ENCODE measurements around the gene WNT9B. TPM values are rescaled to one million over a fixed set of nuclear protein-coding genes. Genes with fewer than 3 reads are reported as not detected.

Gene WNT9B
- total and polyA plus RNA-seq, 9 of the 15 experiments (the other 6 are each of a cell fraction or from before 2014, with no cell fraction given), result not detected

GRCh38 chr17:46818929-46819859 lies 32.2 kb upstream of the WNT9B start (continued):
- no peak for TF ChIP-seq ETS2 (tag; IDR thresholded peaks at IDR 0.05; ENCODE audit: borderline replicate concordance, poor library complexity, severe bottlenecking)
- no peak; a peak in 1 of 4 replicates for TF ChIP-seq HDAC1 (IDR thresholded peaks at IDR 0.05)
- 0 out of 2 replicates have a peak, but pooled peaks have one; percentile 40 for TF ChIP-seq SOX6 (IDR thresholded peaks at IDR 0.05)
- TF ChIP-seq GTF2F1 (IDR thresholded peaks at IDR 0.05; ENCODE audit: low read depth, low read length), result no peak
- no peak; the same call in 1 of the 2 replicates for TF ChIP-seq KDM2B (CRISPR knock-in tag; IDR thresholded peaks at IDR 0.05)
- TF ChIP-seq KAT2B (IDR thresholded peaks at IDR 0.05; ENCODE audit: low read depth, low read length), result no peak
- peak; percentile 68 for TF ChIP-seq PRDM10 (IDR thresholded peaks at IDR 0.05; ENCODE audit: partially characterized antibody)
- TF ChIP-seq ATF3 (IDR thresholded peaks at IDR 0.05), result no peak
- TF ChIP-seq ATF3 (CRISPR knock-in tag; conservative IDR thresholded peaks at IDR 0.05), result no peak
- no peak for TF ChIP-seq BRF1 (IDR thresholded peaks at IDR 0.05; ENCODE audit: borderline replicate concordance, extremely low read depth, insufficient read length)
- TF ChIP-seq, protein P1, sequence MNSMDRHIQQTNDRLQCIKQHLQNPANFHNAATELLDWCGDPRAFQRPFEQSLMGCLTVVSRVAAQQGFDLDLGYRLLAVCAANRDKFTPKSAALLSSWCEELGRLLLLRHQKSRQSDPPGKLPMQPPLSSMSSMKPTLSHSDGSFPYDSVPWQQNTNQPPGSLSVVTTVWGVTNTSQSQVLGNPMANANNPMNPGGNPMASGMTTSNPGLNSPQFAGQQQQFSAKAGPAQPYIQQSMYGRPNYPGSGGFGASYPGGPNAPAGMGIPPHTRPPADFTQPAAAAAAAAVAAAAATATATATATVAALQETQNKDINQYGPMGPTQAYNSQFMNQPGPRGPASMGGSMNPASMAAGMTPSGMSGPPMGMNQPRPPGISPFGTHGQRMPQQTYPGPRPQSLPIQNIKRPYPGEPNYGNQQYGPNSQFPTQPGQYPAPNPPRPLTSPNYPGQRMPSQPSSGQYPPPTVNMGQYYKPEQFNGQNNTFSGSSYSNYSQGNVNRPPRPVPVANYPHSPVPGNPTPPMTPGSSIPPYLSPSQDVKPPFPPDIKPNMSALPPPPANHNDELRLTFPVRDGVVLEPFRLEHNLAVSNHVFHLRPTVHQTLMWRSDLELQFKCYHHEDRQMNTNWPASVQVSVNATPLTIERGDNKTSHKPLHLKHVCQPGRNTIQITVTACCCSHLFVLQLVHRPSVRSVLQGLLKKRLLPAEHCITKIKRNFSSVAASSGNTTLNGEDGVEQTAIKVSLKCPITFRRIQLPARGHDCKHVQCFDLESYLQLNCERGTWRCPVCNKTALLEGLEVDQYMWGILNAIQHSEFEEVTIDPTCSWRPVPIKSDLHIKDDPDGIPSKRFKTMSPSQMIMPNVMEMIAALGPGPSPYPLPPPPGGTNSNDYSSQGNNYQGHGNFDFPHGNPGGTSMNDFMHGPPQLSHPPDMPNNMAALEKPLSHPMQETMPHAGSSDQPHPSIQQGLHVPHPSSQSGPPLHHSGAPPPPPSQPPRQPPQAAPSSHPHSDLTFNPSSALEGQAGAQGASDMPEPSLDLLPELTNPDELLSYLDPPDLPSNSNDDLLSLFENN (IDR thresholded peaks at IDR 0.05; ENCODE audit: low read depth in 2 of 2, low read length in 2 of 2), result peak in 1 of 2 experiments; percentile 51; a peak in 2 of 4 replicates
- no peak for TF ChIP-seq ZSCAN29 (IDR thresholded peaks at IDR 0.05)
- no peak for TF ChIP-seq IRF1 (CRISPR knock-in tag; IDR thresholded peaks at IDR 0.05; ENCODE audit: borderline replicate concordance)
- TF ChIP-seq ZNF165 (CRISPR knock-in tag; IDR thresholded peaks at IDR 0.05; ENCODE audit: borderline replicate concordance), result no peak
- TF ChIP-seq CBFA2T2 (conservative IDR thresholded peaks at IDR 0.05), result peak; percentile 58
- no peak for TF ChIP-seq MXI1 (IDR thresholded peaks at IDR 0.05; ENCODE audit: low read depth, low read length)
- 0 out of 2 replicates have a peak, but pooled peaks have one; percentile 31 for TF ChIP-seq FOXK1 (CRISPR knock-in tag; IDR thresholded peaks at IDR 0.05; ENCODE audit: borderline replicate concordance)
- no peak for TF ChIP-seq KDM1A (IDR thresholded peaks at IDR 0.05)

All from K562 (cell line).